Left forelimb (tissue), 1 donor: Measurements from ENCODE around the gene PHACTR3.

Source experiments
- DNase-seq: peaks from one replicate; pipeline ENCODE4 v3.0.0-alpha.2; 2018; ENCODE audit warnings: low spot score

PHACTR3 gene

DNA sequence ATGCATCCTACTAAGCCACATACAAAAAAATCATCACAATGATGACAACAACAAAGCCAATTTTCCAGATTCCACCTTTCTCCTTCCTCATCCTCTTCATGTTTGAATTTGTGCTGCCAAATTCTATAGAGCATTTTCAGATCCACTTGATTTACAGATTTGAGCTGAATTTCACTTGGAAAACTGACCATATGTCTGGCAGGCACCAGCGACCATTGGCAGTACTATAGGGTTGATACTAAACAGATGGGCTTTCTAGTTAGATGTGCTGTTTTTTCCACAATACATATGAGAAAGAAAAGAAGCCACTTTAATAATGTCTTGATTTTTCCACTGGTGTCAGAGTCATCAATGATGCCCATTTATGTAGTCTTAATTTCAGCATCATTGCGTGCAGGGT lies 127.0 kb downstream of the PHACTR3 start:
- no peak for DNase-seq

DNA sequence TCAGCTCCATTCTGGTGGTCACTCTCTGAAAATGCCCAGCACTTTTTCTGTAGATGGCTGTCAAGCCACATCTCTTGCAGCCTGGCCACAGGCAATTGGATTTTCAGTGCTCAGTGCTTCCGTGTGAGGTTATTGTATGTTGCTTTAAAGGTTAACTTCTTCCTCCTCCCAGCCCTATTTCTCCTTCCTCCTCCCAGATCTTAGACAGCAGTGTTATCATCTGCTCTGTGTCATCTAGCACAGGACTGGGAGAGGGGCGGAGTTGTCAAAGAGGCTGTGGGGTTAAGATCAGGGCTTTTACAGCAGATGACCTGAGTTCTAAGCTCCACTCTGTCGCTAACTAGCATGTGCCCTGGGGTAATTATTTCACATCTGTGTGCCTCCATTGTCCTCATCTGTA lies 129.0 kb downstream of the PHACTR3 start:
- DNase-seq: no peak

- DNase-seq: peak; percentile 41
These were observed 131.1 kb downstream of the PHACTR3 start for GRCh38 chr20:59735486-59735885.

DNA sequence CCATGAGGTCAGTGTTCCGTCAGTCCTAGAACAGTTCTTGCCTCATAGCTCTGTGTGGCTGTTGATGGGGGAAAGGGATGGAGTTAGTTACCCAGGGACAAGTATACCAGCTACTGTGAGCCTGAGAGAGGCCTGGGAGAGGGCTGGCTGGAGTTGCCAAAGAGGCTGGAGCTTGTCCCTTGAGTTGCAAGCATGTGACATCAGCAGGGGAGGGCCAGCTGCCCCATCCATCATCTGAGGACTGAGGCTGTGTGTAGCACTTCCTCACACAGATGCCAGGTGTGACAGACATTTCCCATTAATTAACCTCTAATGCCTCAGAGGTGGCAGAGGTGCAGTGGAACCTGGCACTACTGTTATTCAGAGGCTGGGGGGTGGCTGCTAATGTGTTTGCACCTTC lies 131.6 kb downstream of the PHACTR3 start:
- peak; percentile 49 for DNase-seq

DNA sequence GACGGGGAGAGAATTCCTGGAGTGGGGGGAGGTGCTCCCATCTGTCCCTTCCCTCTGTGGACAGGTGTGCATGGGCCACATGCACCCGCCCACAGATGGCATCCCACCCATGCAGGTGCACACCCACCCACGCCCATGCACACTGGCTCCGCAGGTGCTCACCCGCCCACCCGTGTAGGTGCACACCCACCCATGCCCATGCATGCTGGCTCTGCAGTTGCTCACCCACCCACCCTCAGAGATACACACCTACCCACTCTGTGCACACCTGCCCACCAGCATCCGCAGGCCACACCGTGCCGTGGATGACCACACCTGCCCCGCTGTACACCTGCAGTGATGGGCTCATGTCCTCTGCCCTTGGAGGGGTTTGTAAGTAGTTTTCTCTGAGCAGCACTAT lies 132.0 kb downstream of the PHACTR3 start:
- peak; percentile 62 for DNase-seq

DNA sequence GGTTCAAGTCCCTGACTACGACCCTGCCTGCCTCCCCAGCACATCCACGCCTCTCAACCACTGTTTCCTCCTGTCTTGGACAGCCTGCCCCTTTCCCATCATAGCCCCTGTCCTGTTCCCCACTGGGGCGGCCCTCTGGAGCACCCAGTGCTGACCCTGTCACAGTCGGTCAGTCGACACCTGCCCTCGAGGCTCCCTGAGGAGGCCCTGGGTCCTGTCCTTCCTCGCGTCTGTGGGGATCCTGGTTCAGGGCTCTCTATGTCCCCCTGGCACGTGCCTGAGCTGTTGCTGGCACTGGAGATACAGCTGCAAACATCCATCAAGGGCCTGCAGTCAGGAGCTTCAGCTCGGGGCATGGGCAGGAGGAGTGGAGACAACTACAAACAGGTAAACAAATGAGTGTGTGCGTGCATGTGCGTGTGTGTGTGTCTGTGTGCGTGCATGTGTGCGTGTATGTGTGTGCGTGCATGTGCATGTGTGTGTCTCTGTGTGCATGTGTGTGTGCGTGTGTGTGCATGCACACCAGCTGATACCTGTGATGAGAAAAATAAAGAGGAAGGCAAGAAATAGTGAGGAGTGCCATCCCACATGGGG lies 132.8 kb downstream of the PHACTR3 start:
- DNase-seq: peak; percentile 59

DNA sequence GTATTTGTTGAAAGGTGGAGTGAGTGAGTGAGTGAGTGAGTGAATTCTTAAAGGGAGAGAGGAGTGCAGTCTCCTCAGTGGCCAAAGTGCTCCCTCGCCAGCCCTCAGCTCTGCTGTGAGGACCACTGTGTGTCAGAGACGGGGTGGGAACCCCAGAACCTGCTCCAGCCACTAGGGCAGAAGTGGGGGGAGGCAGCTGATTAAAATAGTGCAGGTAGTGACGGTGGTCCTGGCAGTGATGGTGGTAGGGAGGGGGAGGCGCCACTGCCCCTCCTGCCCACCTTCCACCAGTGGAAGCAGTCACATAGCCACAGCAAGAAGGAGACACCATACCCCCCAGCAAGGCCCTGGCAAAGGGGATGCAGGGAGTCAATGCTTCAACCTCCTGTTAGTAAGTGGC lies 133.5 kb downstream of the PHACTR3 start:
- DNase-seq: no peak

GRCh38 chr20:59738851-59739250 lies 134.5 kb downstream of the PHACTR3 start:
- no peak for DNase-seq

DNA sequence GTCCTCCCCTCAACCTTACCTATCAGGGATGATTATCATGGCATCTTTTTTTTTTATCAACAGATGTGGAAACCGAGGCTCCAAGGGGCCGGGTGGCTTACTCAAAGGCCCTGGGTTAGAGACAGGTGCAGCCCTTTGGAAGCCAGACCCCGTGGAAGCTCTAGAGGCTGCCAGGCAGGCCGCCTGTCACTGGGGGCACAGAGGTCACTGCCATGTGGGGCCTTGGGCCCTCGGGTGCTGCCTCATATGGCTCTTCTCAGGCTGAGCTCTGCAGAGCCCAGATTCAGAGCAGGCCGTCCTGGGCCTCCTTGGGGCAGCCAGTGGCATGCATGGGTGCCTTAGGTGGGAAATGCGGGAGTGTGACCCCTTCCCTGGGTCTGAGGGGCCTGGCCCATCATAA lies 136.3 kb downstream of the PHACTR3 start:
- DNase-seq: no peak

DNA sequence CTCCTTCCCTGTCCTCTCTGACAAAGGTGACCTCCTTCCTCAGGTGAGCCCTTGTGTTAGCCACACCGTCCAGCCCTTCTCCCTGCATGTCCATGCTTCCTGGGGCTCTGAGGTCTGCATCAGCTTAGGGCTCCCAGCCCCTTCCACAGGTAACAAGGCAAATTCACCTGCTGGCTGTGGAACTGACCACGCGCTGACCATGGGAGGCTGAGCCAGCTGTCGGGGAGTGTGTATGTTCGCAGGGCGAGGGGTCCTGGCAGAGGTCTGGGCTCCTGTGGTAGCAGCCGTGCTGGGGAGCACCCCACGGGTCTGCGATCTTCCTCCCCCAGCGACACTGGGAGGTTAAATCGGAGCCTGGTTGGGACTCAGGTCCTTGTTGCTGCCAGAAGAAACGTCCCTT lies 136.7 kb downstream of the PHACTR3 start:
- DNase-seq: no peak

- no peak for DNase-seq
These were observed 138.2 kb downstream of the PHACTR3 start for GRCh38 chr20:59742351-59743095.

DNA sequence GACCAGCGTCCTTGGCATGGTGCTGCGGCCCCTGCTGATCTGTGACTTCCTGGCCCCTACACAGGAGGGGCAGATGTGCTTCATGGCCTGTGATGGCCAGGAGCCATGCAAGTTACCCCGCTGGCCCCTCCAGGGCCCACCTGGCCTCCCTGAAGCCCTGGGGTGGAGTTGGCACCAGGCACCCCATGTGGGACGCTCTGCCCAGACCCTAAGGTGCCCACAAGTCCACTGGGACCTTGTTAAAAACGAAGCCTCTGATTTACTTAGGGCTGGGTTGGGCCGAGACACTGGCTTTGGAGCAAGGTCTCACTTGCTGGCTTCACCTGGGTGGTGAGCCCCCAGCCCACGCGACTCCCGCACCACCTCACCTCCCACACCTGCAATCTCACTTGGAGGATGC lies 139.0 kb downstream of the PHACTR3 start:
- no peak for DNase-seq

DNA sequence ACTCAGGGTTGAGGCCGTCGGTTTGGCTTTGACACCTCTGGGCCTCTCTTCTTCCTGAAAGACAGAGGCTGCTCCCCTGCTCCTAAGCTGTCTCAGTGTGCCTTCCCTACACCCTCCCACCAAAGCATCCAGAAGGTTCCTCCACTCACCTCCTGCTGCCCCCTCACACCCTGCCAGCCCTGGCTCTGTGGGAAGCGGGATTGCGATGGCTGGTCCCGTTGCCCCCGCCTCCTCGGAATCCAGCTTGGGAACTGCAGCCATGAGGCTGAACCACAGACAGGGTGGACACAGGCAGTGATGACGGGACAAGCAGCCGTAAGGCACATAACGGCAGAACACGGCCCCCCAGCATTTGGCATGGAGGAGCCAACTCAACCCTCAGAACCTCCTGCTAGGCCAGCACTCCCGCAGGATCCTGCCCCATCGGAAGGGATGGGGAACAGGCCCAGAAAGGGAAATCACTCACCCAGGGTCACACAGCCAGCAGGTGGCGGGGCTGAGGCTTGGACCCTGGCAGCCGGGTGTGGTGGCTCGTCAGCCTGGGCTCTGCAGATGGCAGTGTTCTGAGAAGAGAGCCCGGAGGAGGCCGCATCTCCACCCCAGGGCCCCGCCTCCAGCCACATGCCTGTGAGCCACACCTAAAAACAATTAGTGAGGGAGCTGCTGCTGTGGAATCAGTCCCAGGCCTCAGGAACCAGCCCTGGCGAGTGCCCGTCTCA lies 139.6 kb downstream of the PHACTR3 start:
- no peak for DNase-seq

DNA sequence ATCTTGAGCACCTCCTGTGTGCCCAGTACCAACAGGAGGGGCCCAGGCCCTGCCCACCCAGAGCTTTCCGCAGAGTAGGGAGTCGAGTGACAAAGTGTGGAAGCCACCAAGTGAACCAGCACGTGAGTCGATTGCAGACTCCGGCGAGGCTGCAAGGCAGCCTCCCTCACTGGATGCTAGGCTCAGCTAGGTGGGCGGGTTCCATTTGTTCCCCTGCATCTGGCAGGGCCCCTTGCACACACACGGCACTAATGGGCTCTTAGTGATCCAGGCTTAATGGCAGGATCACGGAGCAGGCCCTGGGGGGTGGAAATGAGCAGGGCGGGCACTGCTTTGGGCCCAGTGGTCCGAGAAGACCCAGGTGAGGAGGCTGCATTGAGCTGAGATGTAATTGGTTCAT lies 140.4 kb downstream of the PHACTR3 start:
- no peak for DNase-seq

DNA sequence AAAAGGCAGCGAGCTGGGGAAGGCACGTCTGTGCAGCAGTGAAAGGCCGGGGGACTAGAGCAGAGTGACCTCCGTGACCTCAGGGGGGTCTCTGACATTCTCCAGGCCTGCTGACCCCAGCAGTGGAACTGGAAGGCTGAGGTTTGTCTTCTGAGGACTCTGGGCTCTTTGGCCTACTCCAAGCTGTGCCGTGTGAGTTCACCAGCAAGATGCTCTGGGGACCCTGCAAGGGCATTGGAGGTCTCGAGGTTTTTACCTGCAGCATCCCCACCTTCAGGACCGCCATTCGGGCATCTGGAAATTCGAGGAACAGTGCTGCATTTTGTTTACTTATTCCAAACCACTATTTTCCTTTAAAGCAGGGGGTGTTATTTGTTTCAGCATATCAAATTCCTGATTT lies 140.9 kb downstream of the PHACTR3 start:
- DNase-seq: no peak

DNA sequence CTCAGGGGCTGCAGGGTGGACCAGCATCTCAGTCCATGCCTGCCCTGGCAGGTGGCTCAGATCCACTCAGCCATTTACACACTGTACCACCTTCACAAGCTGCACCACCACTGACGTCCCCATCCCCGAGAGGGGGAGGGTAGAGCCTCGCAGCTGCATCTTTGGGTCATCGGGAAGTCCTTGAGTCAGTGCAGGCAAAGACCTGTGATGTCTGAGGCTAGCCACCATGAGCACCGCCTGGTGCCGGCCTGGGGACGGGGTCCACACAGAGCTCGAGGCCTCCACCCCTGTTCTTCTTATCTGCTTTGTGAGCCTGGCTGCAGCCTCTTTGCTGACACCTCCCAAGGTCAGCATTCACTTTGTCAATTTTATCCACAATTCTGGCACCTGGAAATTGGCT lies 141.4 kb downstream of the PHACTR3 start:
- DNase-seq: no peak

DNA sequence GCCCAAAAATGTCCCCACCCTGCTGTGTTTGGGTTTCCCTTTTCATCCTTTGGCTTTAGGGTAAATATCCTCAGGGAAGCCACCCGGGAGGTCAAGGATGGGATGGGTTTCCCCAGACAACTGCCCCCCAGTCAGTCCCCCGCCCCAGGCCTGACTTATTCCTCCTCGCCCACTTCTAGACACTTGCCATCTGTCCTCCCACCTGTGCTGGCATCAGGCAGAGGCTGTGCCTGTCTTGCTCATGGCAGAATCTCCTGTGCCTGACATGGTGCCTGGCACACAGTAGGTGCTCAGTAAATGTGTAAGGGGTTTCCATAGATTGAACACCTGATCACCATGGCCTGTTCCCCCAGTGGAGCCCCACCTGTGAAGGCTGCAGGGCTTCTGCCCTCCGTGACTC lies 141.8 kb downstream of the PHACTR3 start:
- DNase-seq: no peak

GRCh38 chr20:59747671-59748515 lies 143.6 kb downstream of the PHACTR3 start:
- DNase-seq: no peak

DNA sequence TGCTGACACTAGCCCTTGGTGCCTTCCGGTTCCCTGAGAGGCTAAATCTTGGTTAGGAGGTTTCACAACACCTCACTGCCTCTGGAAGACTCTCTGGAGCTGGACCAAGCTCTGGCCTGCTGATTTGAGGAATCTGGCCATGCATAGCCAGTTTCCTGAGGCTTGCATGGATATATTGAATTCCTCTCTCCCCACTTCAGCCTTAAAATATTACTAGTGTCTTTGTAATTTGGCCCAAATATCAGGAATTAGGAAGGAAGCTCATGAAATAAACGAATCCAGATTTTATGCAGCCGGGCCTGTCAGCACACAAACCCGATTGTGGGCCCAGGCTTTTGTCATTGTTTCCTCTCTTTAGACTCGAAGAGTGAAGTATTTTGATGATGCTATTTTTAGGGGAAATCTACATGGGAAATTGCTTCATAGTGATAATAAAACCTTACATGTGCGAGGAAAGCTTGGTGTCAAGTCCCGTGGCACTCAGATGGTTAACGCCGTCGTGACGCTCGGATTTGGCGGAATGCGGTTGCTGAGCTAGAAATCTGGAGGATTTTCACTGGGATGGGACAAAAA lies 144.4 kb downstream of the PHACTR3 start:
- DNase-seq: no peak

DNA sequence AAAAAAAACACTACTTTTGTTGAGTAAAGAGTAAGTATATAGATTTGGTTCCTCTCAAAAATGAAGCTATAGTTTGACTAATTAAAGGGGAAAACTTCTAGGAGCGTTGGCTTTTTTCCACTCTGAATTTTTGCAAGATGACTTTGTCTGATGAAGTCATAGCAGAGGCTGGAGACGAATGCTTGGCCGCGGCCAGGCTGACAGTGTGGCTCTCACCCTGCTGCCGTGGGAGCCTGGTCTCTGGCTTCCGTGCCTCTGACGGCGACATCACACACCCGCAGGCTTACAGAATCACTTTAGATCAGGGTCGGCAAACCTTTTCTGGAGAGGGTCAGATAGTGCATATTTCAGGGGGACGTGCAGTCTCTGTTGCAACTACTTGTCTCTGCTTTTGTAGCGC lies 145.0 kb downstream of the PHACTR3 start:
- no peak for DNase-seq

DNA sequence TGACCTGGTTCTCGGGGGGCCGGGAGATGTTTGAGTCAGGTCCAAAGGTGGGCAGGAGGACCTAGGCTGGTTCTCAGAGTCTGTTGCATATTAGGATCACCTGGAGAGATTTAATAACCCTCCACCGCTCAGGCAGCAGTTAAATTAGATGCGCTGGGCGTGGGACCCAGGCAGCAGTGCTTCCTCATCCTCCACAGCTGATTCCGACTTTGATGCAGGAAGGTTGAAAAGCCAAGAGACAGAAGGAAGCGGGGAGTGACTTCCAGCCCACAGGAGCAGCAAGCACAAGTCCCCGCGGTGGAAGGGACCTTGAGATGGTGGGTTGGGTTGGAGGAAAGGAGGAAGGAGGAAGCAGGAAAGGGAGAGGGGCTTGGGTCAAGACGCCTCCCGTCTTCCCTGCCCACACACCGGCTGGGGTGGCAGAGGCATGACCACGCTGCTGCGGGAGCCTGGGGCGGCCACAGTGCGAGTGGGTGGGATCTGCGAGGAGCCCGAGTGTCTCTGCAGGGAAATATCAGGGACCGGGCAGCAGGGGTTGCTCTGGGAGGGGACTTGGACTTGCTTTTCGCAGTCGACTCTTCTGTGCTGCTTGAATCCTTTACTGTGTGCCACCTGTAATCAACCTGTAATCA lies 146.0 kb downstream of the PHACTR3 start:
- DNase-seq: no peak
